HG03571 (cell line): ENCODE measurements around the gene LRP1B.
"Not testable (repeated sequence)": the region's sequence is repeated elsewhere in the genome, so short reads cannot be mapped to it uniquely, and the experiment has no call there.

Experiments used
- ATAC-seq: cut with Tn5 transposase; IDR thresholded peaks from one replicate; pipeline ENCODE4 v1.9.1; 2021; ENCODE audit not compliant: unreplicated experiment

The LRP1B gene

GRCh38 chr2:142104134-142104758 lies 26.6 kb downstream of the LRP1B start:
- ATAC-seq: no peak

GRCh38 chr2:142100970-142101369 lies 29.8 kb downstream of the LRP1B start:
- ATAC-seq: no peak

- no peak for ATAC-seq
Observed at GRCh38 chr2:142100139-142100873, 30.5 kb downstream of the LRP1B start.

GRCh38 chr2:142097711-142098110 lies 33.1 kb downstream of the LRP1B start:
- no peak for ATAC-seq

- ATAC-seq: no peak
Observed at GRCh38 chr2:142095647-142096046, 35.2 kb downstream of the LRP1B start.

- ATAC-seq: no peak
Observed at GRCh38 chr2:142094233-142094632, 36.6 kb downstream of the LRP1B start.

GRCh38 chr2:142088058-142088568 lies 42.7 kb downstream of the LRP1B start:
- no peak for ATAC-seq

GRCh38 chr2:142087585-142087984 lies 43.2 kb downstream of the LRP1B start:
- ATAC-seq: not testable (repeated sequence)

GRCh38 chr2:142082368-142082767 lies 48.4 kb downstream of the LRP1B start:
- ATAC-seq: no peak

GRCh38 chr2:142076317-142076716 lies 54.5 kb downstream of the LRP1B start:
- no peak for ATAC-seq

- no peak for ATAC-seq
Observed at GRCh38 chr2:142075826-142076225, 55.0 kb downstream of the LRP1B start.

- no peak for ATAC-seq
Observed at GRCh38 chr2:142069251-142069888, 61.4 kb downstream of the LRP1B start.

GRCh38 chr2:142065700-142066099 lies 65.1 kb downstream of the LRP1B start:
- no peak for ATAC-seq

GRCh38 chr2:142065156-142065555 lies 65.7 kb downstream of the LRP1B start:
- ATAC-seq: no peak

GRCh38 chr2:142061733-142062132 lies 69.1 kb downstream of the LRP1B start:
- ATAC-seq: no peak

GRCh38 chr2:142058149-142058548 lies 72.7 kb downstream of the LRP1B start:
- no peak for ATAC-seq

- ATAC-seq: no peak
Observed at GRCh38 chr2:142056784-142057183, 74.0 kb downstream of the LRP1B start.

- no peak for ATAC-seq
Observed at GRCh38 chr2:142052220-142052863, 78.5 kb downstream of the LRP1B start.

GRCh38 chr2:142048581-142048980 lies 82.2 kb downstream of the LRP1B start:
- no peak for ATAC-seq

- ATAC-seq: no peak
Observed at GRCh38 chr2:142045641-142046040, 85.2 kb downstream of the LRP1B start.

- ATAC-seq: no peak
Observed at GRCh38 chr2:142044197-142044596, 86.6 kb downstream of the LRP1B start.
